HepG2 (cell line): ENCODE measurements around the gene LARP1. TPM values are rescaled to one million over a fixed set of nuclear protein-coding genes. Genes with fewer than 3 reads are reported as not detected.

Experiments
- ADNP ChIP-seq: sonication (generic); formaldehyde crosslinking; IDR thresholded peaks from 2 replicates; pipeline ENCODE4 v1.4.0; 2020; ENCODE audit warnings: missing genetic modification reagents
- CAMTA2 ChIP-seq: sonication (generic); formaldehyde crosslinking; IDR thresholded peaks from 2 replicates; pipeline ENCODE4 v1.4.0; 2020; ENCODE audit warnings: mild to moderate bottlenecking, missing genetic modification reagents, borderline replicate concordance
- DNMT3B ChIP-seq: conservative IDR thresholded peaks from 2 replicates; pipeline ENCODE4 v1.6.1; 2016; ENCODE audit warnings: missing biosample characterization, control low read depth
- ELF4 ChIP-seq: sonication (generic); formaldehyde crosslinking; IDR thresholded peaks from 2 replicates; pipeline ENCODE4 v1.5.0; 2020; ENCODE audit warnings: missing genetic modification reagents, mild to moderate bottlenecking, moderate library complexity, borderline replicate concordance
- FIP1L1 ChIP-seq: fragments of 200-400 bp; formaldehyde crosslinking; IDR thresholded peaks from 2 replicates; pipeline ENCODE4 v1.6.1; 2018; ENCODE audit warnings: low read depth, mild to moderate bottlenecking, low read length, moderate library complexity, borderline replicate concordance; ENCODE audit not compliant: insufficient read depth
- GTF2F1 ChIP-seq: fragments of 150-350 bp; IDR thresholded peaks from 2 replicates; pipeline ENCODE4 v1.6.1; 2014; ENCODE audit warnings: low read length
- IKZF1 ChIP-seq: fragments of 450-650 bp; IDR thresholded peaks from 2 replicates; pipeline ENCODE4 v1.7.1; 2016
- KLF16 ChIP-seq, 2 experiments: sonication (generic) in 1 of 2; formaldehyde crosslinking in 1 of 2; IDR thresholded peaks; 2 replicates each; pipeline versions ENCODE4 v1.6.1 to v1.8.0; 2016 to 2023; ENCODE audit warnings: missing genetic modification reagents in 2 of 2, missing compliant biosample characterization in 1 of 2
- PHB2 ChIP-seq: fragments of 450-650 bp; IDR thresholded peaks from 2 replicates; pipeline ENCODE4 v1.6.1; 2018; ENCODE audit not compliant: partially characterized antibody
- POLR2G ChIP-seq: fragments of 200-400 bp; formaldehyde crosslinking; IDR thresholded peaks from 2 replicates; pipeline ENCODE4 v1.6.1; 2018; ENCODE audit warnings: mild to moderate bottlenecking, low read depth, low read length, moderate library complexity
- RARG ChIP-seq: sonication (generic); formaldehyde crosslinking; IDR thresholded peaks from 2 replicates; pipeline ENCODE4 v1.4.0; 2020; ENCODE audit warnings: low read depth, mild to moderate bottlenecking, missing genetic modification reagents
- TBL1XR1 ChIP-seq: fragments of 150-350 bp; IDR thresholded peaks from 2 replicates; pipeline ENCODE4 v1.6.1; 2014; ENCODE audit warnings: borderline replicate concordance, low read length; ENCODE audit not compliant: partially characterized antibody
- TBP ChIP-seq: sonication (generic); formaldehyde crosslinking; IDR thresholded peaks from 2 replicates; pipeline ENCODE4 v1.5.0; 2020; ENCODE audit warnings: missing genetic modification reagents
- WIZ ChIP-seq: sonication (generic); formaldehyde crosslinking; IDR thresholded peaks from 2 replicates; pipeline ENCODE4 v1.5.1; 2020; ENCODE audit warnings: mild to moderate bottlenecking, missing genetic modification reagents
- ZNF280D ChIP-seq: sonication (generic); formaldehyde crosslinking; IDR thresholded peaks from 2 replicates; pipeline ENCODE4 v1.5.1; 2020; ENCODE audit warnings: mild to moderate bottlenecking, missing genetic modification reagents
- ZNF432 ChIP-seq: sonication (generic); formaldehyde crosslinking; IDR thresholded peaks from 2 replicates; pipeline ENCODE4 v1.5.0; 2020; ENCODE audit warnings: missing genetic modification reagents, mild to moderate bottlenecking, borderline replicate concordance
- ZNF607 ChIP-seq: sonication (generic); formaldehyde crosslinking; IDR thresholded peaks from 2 replicates; pipeline ENCODE4 v1.5.1; 2020; ENCODE audit warnings: missing genetic modification reagents, mild to moderate bottlenecking, borderline replicate concordance
- ZNF609 ChIP-seq: sonication (generic); formaldehyde crosslinking; IDR thresholded peaks from 2 replicates; pipeline ENCODE4 v1.4.0; 2020; ENCODE audit warnings: mild to moderate bottlenecking, missing genetic modification reagents, borderline replicate concordance
- polyA plus RNA-seq, 8 experiments: library from polyadenylated mRNA; depleted of rRNA in 3 of 8; stranded (reverse) in 7 of 8; unstranded in 1 of 8; fragments of >200 nt; fragmentation: Illumina TruSeq in 4 of 8; extraction: Trizol in 4 of 8; gene quantifications; 2 replicates each; pipeline versions ENCODE4 v1.2.1 to v1.2.3, GENCODE V29; 2011 to 2016; ENCODE audit warnings: low read depth in 4 of 8, missing spikeins in 1 of 8, mixed read lengths in 1 of 8; ENCODE audit not compliant: insufficient read depth in 1 of 8
- total RNA-seq, 5 experiments: library from RNA; depleted of rRNA; stranded (reverse); fragments of >200 nt; fragmentation: Illumina TruSeq; extraction: Trizol; gene quantifications; 2 replicates each; pipeline ENCODE4 v1.2.3, GENCODE V29; 2016; ENCODE audit warnings: low read depth in 1 of 5

LARP1 gene
- total and polyA plus RNA-seq, 2 of the 13 experiments (the other 11 are each of a cell fraction or from before 2014, with no cell fraction given), result 45.2 to 61.4 TPM

DNA sequence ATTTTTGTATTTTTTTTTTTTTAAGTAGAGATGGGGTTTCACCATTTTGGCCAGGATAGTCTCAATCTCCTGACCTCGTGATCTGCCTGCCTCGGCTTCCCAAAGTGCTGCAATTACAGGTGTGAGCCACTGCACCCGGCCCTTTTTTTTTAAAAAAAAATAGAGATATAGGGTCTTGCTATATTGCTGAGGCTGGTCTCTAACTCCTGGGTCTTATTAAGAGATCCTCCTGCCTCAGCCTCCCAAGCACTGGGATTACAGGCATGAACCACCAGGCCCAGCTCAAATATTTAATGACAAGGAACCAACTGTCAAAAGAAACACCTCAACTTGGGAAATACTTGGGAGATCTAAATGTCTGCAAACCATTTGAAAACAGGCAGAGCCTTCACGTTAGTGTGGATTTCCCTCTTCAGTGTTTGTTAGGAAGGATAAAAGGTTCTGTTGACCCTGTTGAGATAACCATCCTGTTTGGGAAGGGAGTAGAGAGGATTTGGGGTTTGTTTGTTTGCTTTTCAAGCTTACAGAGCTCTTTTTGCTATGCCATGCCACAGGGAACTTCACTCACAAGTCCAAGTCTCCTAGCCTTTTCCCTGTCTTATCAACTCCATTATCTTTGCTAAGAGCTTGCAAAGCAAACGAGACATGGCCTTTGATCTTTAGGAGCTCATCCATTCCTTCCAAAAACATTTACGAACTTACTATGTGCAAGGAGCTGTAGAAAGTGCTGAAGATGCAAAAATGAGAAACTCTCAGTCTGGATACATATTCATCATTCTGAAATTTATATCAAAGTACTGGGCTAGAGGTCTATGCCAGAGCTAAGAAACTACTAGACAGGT, 87.7 kb downstream of the LARP1 start (continued):
- peak; percentile 97 for TF ChIP-seq ZNF609
- TF ChIP-seq ZNF432, result no peak
- no peak for TF ChIP-seq TBL1XR1
- TF ChIP-seq GTF2F1, result no peak
- TF ChIP-seq CAMTA2 (CRISPR knock-in tag), result no peak
- no peak for TF ChIP-seq IKZF1
- TF ChIP-seq FIP1L1, result no peak
- no peak for TF ChIP-seq PHB2
- no peak for TF ChIP-seq WIZ (CRISPR knock-in tag)
- TF ChIP-seq ZNF280D (CRISPR knock-in tag), result no peak
- no peak for TF ChIP-seq DNMT3B (CRISPR knock-in tag)
- TF ChIP-seq RARG (CRISPR knock-in tag), result 0 out of 2 replicates have a peak, but pooled peaks have one; percentile 60
- no peak for TF ChIP-seq TBP
- TF ChIP-seq POLR2G, result no peak
- TF ChIP-seq ADNP (CRISPR knock-in tag), result no peak
- TF ChIP-seq ZNF607, result peak; percentile 28; the same call in 1 of the 2 replicates
- TF ChIP-seq KLF16 (CRISPR knock-in tag; IDR thresholded peaks at IDR 0.05), result peak in 1 of 2 experiments; percentile 68; a peak in 2 of 4 replicates
- no peak for TF ChIP-seq ELF4
